HepG2 (cell line): Measurements from ENCODE around the gene STK11. TPM values are rescaled to one million over a fixed set of nuclear protein-coding genes. Genes with fewer than 3 reads are reported as not detected.
A peak's percentile ranks its signal among the peaks of the same experiment; 100 is the strongest.

ENCODE experiments used
- CBFB ChIP-seq: sonication (generic); formaldehyde crosslinking; IDR thresholded peaks from 2 replicates; pipeline ENCODE4 v1.4.0; 2020; ENCODE audit warnings: missing genetic modification reagents
- FOSL2 ChIP-seq: sonication (generic); formaldehyde crosslinking; IDR thresholded peaks from 2 replicates; pipeline ENCODE4 v1.4.0; 2020; ENCODE audit warnings: missing genetic modification reagents
- HOXD1 ChIP-seq: sonication (generic); formaldehyde crosslinking; IDR thresholded peaks from 2 replicates; pipeline ENCODE4 v1.5.0; 2020; ENCODE audit warnings: missing genetic modification reagents
- IKZF4 ChIP-seq: sonication (generic); formaldehyde crosslinking; IDR thresholded peaks from 2 replicates; pipeline ENCODE4 v1.5.1; 2020; ENCODE audit warnings: borderline replicate concordance, mild to moderate bottlenecking, low read depth, missing genetic modification reagents; ENCODE audit errors: not compliant biosample characterization
- SIX4 ChIP-seq: sonication (generic); formaldehyde crosslinking; IDR thresholded peaks from 2 replicates; pipeline ENCODE4 v1.4.0; 2020; ENCODE audit warnings: missing genetic modification reagents
- ZBTB37 ChIP-seq: sonication (generic); formaldehyde crosslinking; IDR thresholded peaks from 2 replicates; pipeline ENCODE4 v1.4.0; 2020; ENCODE audit warnings: mild to moderate bottlenecking, missing genetic modification reagents
- ZBTB44 ChIP-seq: sonication (generic); formaldehyde crosslinking; IDR thresholded peaks from 2 replicates; pipeline ENCODE4 v1.4.0; 2020; ENCODE audit warnings: missing genetic modification reagents
- ZC3H4 ChIP-seq: sonication (generic); formaldehyde crosslinking; IDR thresholded peaks from 2 replicates; pipeline ENCODE4 v1.4.0; 2020; ENCODE audit warnings: missing genetic modification reagents, borderline replicate concordance
- ZNF232 ChIP-seq: sonication (generic); formaldehyde crosslinking; IDR thresholded peaks from 2 replicates; pipeline ENCODE4 v1.4.0; 2020; ENCODE audit warnings: missing genetic modification reagents, borderline replicate concordance
- ZNF276 ChIP-seq: sonication (generic); formaldehyde crosslinking; IDR thresholded peaks from 2 replicates; pipeline ENCODE4 v1.4.0; 2020; ENCODE audit warnings: mild to moderate bottlenecking, low read depth, missing genetic modification reagents
- ZNF557 ChIP-seq: sonication (generic); formaldehyde crosslinking; IDR thresholded peaks from 2 replicates; pipeline ENCODE4 v1.4.0; 2020; ENCODE audit warnings: missing genetic modification reagents
- ZNF646 ChIP-seq: sonication (generic); formaldehyde crosslinking; IDR thresholded peaks from 2 replicates; pipeline ENCODE4 v1.9.0; 2021; ENCODE audit warnings: mild to moderate bottlenecking, missing genetic modification reagents
- ZNF710 ChIP-seq: sonication (generic); formaldehyde crosslinking; IDR thresholded peaks from 2 replicates; pipeline ENCODE4 v1.5.0; 2020; ENCODE audit warnings: mild to moderate bottlenecking, missing genetic modification reagents, borderline replicate concordance
- ZNF782 ChIP-seq: sonication (generic); formaldehyde crosslinking; IDR thresholded peaks from 2 replicates; pipeline ENCODE4 v1.4.0; 2020; ENCODE audit warnings: missing genetic modification reagents, mild to moderate bottlenecking, borderline replicate concordance
- polyA plus RNA-seq, 8 experiments: library from polyadenylated mRNA; depleted of rRNA in 3 of 8; stranded (reverse) in 7 of 8; unstranded in 1 of 8; fragments of >200 nt; fragmentation: Illumina TruSeq in 4 of 8; extraction: Trizol in 4 of 8; gene quantifications; 2 replicates each; pipeline versions ENCODE4 v1.2.1 to v1.2.3, GENCODE V29; 2011 to 2016; ENCODE audit warnings: low read depth in 4 of 8, missing spikeins in 1 of 8, mixed read lengths in 1 of 8; ENCODE audit not compliant: insufficient read depth in 1 of 8
- total RNA-seq, 5 experiments: library from RNA; depleted of rRNA; stranded (reverse); fragments of >200 nt; fragmentation: Illumina TruSeq; extraction: Trizol; gene quantifications; 2 replicates each; pipeline ENCODE4 v1.2.3, GENCODE V29; 2016; ENCODE audit warnings: low read depth in 1 of 5

STK11 gene
- total and polyA plus RNA-seq, 2 of the 13 experiments (the other 11 are each of a cell fraction or from before 2014, with no cell fraction given) = 27.5 to 43.6 TPM

- TF ChIP-seq ZNF646 (CRISPR knock-in tag) (no peak), ZC3H4 (CRISPR knock-in tag) (no peak), ZNF710 (peak; percentile 43; the same call in 1 of the 2 replicates), ZBTB37 (no peak), ZNF557 (no peak), FOSL2 (CRISPR knock-in tag) (no peak), SIX4 (CRISPR knock-in tag) (no peak), ZNF276 (no peak), HOXD1 (CRISPR knock-in tag) (peak; percentile 74; the same call in 1 of the 2 replicates), ZNF782 (CRISPR knock-in tag) (no peak), ZBTB44 (CRISPR knock-in tag) (no peak), ZNF232 (CRISPR knock-in tag) (no peak), CBFB (CRISPR knock-in tag) (0 out of 2 replicates have a peak, but pooled peaks have one; percentile 76), IKZF4 (no peak)
Measured at GRCh38 chr19:1205114-1206099, at the start of gene STK11 (continued).
